Keratinocyte (primary cell): ENCODE data around the gene PRR11.

Experiments used
- EZH2 ChIP-seq: IDR thresholded peaks from one replicate; pipeline ENCODE4 v1.6.1; 2012; ENCODE audit warnings: inconsistent platforms, mild to moderate bottlenecking, low read length, moderate library complexity
- TF ChIP-seq, protein P1 (sequence below), 3 experiments: IDR thresholded peaks in 1 of 3; conservative IDR thresholded peaks in 1 of 3; optimal IDR thresholded peaks in 1 of 3; 2 replicates in 2 of 3; 3 replicates in 1 of 3; pipeline versions ENCODE3 to v1.5.1; 2011; ENCODE audit warnings: low read length in 3 of 3, mild to moderate bottlenecking in 3 of 3, moderate library complexity in 2 of 3, control low read depth in 1 of 3, inconsistent platforms in 1 of 3; ENCODE audit not compliant: insufficient read depth in 2 of 3; ENCODE audit errors: extremely low read depth in 1 of 3

DNA sequence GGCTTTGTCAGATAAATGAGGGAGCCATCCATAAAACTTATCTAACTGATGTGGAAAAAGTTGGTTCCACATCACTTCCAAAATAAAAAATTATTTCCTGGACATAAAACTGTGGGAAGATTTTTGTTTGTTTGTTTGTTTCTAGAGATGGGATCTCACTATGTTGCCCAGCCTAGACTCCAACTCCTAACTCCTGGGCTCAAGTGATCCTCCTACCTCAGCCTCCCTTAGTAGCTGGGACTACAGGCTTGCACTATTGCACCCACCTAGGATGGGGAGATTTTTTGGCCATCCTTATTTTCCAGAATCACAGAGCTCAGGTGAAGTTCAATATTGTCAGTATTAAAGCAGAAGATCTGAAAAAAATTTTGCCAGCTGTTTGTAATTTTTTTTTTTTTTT lies 30.5 kb downstream of the PRR11 start:
- TF ChIP-seq, protein P1, sequence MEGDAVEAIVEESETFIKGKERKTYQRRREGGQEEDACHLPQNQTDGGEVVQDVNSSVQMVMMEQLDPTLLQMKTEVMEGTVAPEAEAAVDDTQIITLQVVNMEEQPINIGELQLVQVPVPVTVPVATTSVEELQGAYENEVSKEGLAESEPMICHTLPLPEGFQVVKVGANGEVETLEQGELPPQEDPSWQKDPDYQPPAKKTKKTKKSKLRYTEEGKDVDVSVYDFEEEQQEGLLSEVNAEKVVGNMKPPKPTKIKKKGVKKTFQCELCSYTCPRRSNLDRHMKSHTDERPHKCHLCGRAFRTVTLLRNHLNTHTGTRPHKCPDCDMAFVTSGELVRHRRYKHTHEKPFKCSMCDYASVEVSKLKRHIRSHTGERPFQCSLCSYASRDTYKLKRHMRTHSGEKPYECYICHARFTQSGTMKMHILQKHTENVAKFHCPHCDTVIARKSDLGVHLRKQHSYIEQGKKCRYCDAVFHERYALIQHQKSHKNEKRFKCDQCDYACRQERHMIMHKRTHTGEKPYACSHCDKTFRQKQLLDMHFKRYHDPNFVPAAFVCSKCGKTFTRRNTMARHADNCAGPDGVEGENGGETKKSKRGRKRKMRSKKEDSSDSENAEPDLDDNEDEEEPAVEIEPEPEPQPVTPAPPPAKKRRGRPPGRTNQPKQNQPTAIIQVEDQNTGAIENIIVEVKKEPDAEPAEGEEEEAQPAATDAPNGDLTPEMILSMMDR (optimal IDR thresholded peaks at IDR 0.05 in 1 of 3, IDR thresholded peaks at IDR 0.05 in 1 of 3, conservative IDR thresholded peaks at IDR 0.05 in 1 of 3; ENCODE audit: extremely low read depth in 1 of 3, insufficient read depth in 2 of 3, low read length in 3 of 3) = no peak
- TF ChIP-seq EZH2 = no peak
